ENCODE data around the gene MAST1.
A peak's percentile ranks its signal among the peaks of the same experiment; 100 is the strongest.
"Not testable (repeated sequence)": the region's sequence is repeated elsewhere in the genome, so short reads cannot be mapped to it uniquely, and the experiment has no call there.

MAST1 gene

GRCh38 chr19:12838886-12839756, 806 bp downstream of the MAST1 start:
- FAIRE-seq (no peak), DNase-seq (ENCODE audit: low spot score) (no peak)

- FAIRE-seq (no peak), DNase-seq (ENCODE audit: low spot score) (peak; percentile 42)
Measured at GRCh38 chr19:12840091-12841079, 2.1 kb downstream of the MAST1 start.

GRCh38 chr19:12841094-12841493, 2.8 kb downstream of the MAST1 start:
- no peak for FAIRE-seq
- no peak for DNase-seq (ENCODE audit: low spot score)

GRCh38 chr19:12842511-12842910, 4.2 kb downstream of the MAST1 start:
- DNase-seq (ENCODE audit: low spot score) (no peak), FAIRE-seq (no peak)

- no peak for DNase-seq (ENCODE audit: low spot score)
- no peak for FAIRE-seq
Measured at GRCh38 chr19:12843328-12843727, 5.0 kb downstream of the MAST1 start.

GRCh38 chr19:12843999-12844732, 5.9 kb downstream of the MAST1 start:
- no peak for FAIRE-seq

GRCh38 chr19:12846613-12847012, 8.3 kb downstream of the MAST1 start:
- not testable (repeated sequence) for DNase-seq (ENCODE audit: low spot score); FAIRE-seq

More at GRCh38 chr19:12843999-12844732, 5.9 kb downstream of the MAST1 start:
- no peak for DNase-seq (ENCODE audit: low spot score)

- DNase-seq (ENCODE audit: low spot score), result peak; percentile 83
Measured at GRCh38 chr19:12847159-12848139, 9.1 kb downstream of the MAST1 start.

GRCh38 chr19:12856653-12857052, 18.3 kb downstream of the MAST1 start:
- DNase-seq (ENCODE audit: low spot score), result no peak
- no peak for FAIRE-seq

More at GRCh38 chr19:12847159-12848139, 9.1 kb downstream of the MAST1 start:
- no peak for FAIRE-seq

GRCh38 chr19:12858041-12858928, 20.0 kb downstream of the MAST1 start:
- no peak for FAIRE-seq
- no peak for DNase-seq (ENCODE audit: low spot score)

- FAIRE-seq, result no peak
- no peak for DNase-seq (ENCODE audit: low spot score)
Measured at GRCh38 chr19:12859546-12859945, 21.2 kb downstream of the MAST1 start.

GRCh38 chr19:12864143-12864542, 25.8 kb downstream of the MAST1 start:
- FAIRE-seq (no peak), DNase-seq (ENCODE audit: low spot score) (no peak)

GRCh38 chr19:12864721-12865715, 26.7 kb downstream of the MAST1 start:
- DNase-seq (ENCODE audit: low spot score), result no peak
- no peak for FAIRE-seq

GRCh38 chr19:12865746-12866415, 27.6 kb downstream of the MAST1 start:
- no peak for DNase-seq (ENCODE audit: low spot score)
- no peak for FAIRE-seq

GRCh38 chr19:12866416-12867119, 28.3 kb downstream of the MAST1 start:
- no peak for FAIRE-seq
- no peak for DNase-seq (ENCODE audit: low spot score)

All from urothelium cell line (cell line).